Thymus (tissue), 11 donors: Measurements from ENCODE around the gene NID2. TPM values are rescaled to one million over a fixed set of nuclear protein-coding genes. Genes with fewer than 3 reads are reported as not detected.
A peak's percentile ranks its signal among the peaks of the same experiment; 100 is the strongest.

Experiments
- DNase-seq, 9 donors: peaks; one replicate each; pipeline ENCODE4 v3.0.0-alpha.2; 2013; ENCODE audit warnings: low spot score in 9 of 9, low read depth in 6 of 9, missing footprints in 1 of 9
- H3K27ac ChIP-seq, 2 donors: one replicate each; pipeline ENCODE4 v1.5.1; 2013; ENCODE audit warnings: control low read depth in 1 of 2, low read depth in 1 of 2, low read length in 1 of 2, mild to moderate bottlenecking in 1 of 2, moderate library complexity in 1 of 2
- H3K27me3 ChIP-seq, 2 donors: one replicate each; pipeline ENCODE4 v1.5.1; 2013; ENCODE audit warnings: low read length in 1 of 2; ENCODE audit not compliant: control insufficient read depth in 2 of 2, insufficient read depth in 1 of 2
- H3K36me3 ChIP-seq, 2 donors: one replicate each; pipeline ENCODE4 v1.5.1; 2013; ENCODE audit warnings: low read length in 1 of 2, mild to moderate bottlenecking in 1 of 2, moderate library complexity in 1 of 2; ENCODE audit not compliant: control insufficient read depth in 2 of 2, insufficient read depth in 2 of 2
- H3K4me1 ChIP-seq, 2 donors: one replicate each; pipeline ENCODE4 v1.5.1; 2013; ENCODE audit warnings: low read length in 2 of 2; ENCODE audit not compliant: control insufficient read depth in 2 of 2, insufficient read depth in 2 of 2
- H3K4me3 ChIP-seq, 2 donors: one replicate each; pipeline ENCODE4 v1.5.1; 2013; ENCODE audit warnings: low read length in 2 of 2, control low read depth in 1 of 2, mild to moderate bottlenecking in 1 of 2
- H3K9me3 ChIP-seq, 2 donors: one replicate each; pipeline ENCODE4 v1.5.1; 2013; ENCODE audit warnings: low read length in 1 of 2, mild to moderate bottlenecking in 1 of 2; ENCODE audit not compliant: control insufficient read depth in 2 of 2, insufficient read depth in 1 of 2
- WGBS: extraction: QIAGEN DNeasy Blood & Tissue Kit; methylation state at CpG from one replicate; pipeline ENCODE4 v1.1.7; 2013; 5-methylcytosine and 5-hydroxymethylcytosine counted together
- polyA plus RNA-seq: library from polyadenylated mRNA; stranded (reverse); fragments of 200-250 nt; gene quantifications from one replicate; pipeline ENCODE4 v1.2.3, GENCODE V29; 2013
- total RNA-seq: library from RNA; stranded (reverse); fragments of 120-200 nt; gene quantifications from one replicate; pipeline ENCODE4 v1.2.4, GENCODE V29; 2013
- donor health status: healthy.

Gene NID2
- total and polyA plus RNA-seq, 2 donors = 2.5 to 7.5 TPM

DNA sequence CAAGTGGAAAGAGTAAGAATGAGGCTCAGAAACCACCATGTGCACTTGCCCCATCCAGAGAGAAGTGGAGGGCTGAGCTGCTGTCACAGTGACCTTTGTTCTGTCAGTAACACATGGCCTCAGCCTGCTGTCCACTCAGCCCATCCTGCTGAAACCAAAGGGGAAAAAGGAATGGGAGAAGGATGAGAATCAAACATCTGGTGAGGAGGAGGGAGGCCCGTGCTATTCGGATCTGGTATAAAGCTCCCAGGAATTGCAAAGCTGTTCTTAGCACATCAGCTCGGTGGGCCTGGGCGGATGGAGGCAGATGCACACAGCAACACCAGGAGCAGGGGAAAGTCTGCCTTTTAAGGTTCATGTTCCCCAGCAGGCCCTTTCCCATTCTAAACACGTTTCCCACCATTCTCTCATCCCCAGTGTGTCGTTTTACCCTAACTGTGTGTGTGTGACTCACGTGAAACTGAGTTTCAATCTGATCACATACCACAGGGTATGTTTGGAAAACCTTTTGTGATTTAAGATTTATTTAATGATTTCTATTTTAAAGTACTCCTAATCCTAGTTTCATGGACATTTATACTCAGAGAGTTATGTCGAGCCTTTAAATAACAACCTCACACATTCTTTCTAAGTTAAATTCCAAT, 42.7 kb downstream of the NID2 start:
- WGBS = 96% methylated on average over 8 of the region's 8 CpGs
- no peak overlapping the region for H3K27ac ChIP-seq

DNA sequence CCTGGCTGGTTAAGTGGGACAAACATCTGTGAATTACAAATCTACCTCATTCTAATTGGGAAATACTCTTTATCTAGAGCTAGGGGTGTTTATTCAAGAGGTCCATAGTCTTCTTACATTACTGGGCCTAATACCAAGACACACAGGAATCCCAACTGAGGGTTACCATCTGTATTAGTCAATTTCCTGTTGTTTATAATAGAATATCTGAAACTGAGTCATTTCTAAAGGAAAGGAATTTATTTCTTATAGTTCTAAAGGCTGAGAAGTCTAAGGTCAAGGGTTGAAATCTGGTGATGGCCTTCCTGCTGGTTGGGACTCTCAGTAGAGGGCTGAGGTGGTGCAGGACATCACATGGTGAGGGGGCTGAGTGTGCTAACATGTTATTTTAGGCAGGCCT, 43.5 kb downstream of the NID2 start:
- no peaks in the 10 kb centered on the region for H3K36me3 ChIP-seq
- no peak for DNase-seq
- H3K9me3 ChIP-seq = no peaks in the 10 kb centered on the region
- no peaks in the 10 kb centered on the region for H3K27me3 ChIP-seq
- no peak overlapping the region for H3K4me3 ChIP-seq
- peaks cover 0 to 5% of the 10 kb centered on the region in 2 donors for H3K4me1 ChIP-seq
- H3K27ac ChIP-seq = no peak overlapping the region

More for the DNA sequence above, 42.7 kb downstream of the NID2 start:
- Histone ChIP-seq H3K9me3 (no peaks in the 10 kb centered on the region), H3K27me3 (no peaks in the 10 kb centered on the region), H3K4me1 (peaks cover 0 to 3% of the 10 kb centered on the region in 2 donors), H3K4me3 (no peak overlapping the region), H3K36me3 (no peaks in the 10 kb centered on the region)
- no peak for DNase-seq

- no peak for DNase-seq
- H3K27ac ChIP-seq = no peak overlapping the region
- 56% methylated on average over 1 of the region's 1 CpG for WGBS
Measured at GRCh38 chr14:52023518-52023917, 45.3 kb downstream of the NID2 start.

DNA sequence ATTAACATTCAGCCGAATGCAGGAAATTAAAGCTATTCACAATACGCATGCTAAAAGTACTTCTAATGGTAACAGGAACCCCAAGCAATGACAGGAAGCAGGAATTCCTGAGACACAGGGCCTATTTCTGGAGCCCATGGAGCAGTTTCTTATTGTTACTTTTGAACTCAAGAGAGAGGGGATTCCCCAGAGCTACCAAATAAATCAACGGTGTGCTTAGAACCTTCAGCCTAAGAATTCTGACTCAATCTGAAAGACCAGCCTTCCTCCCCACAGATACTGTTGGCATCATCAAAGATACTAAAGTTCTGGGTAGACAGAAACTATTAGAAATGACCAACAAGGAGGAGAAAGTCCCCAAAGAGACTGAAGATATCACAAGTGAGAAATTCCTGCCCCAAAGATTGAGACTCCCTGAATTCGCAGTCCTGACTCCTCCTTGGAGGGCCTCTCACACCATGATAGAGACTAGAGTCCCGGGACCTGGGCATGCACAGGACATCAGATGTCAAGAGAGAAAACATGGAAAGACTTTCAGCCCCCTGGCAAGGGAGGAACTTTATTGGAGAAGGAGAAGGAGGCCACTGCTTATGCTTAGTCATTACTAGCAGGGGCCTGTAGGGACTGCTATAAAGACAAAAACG, 46.8 kb downstream of the NID2 start:
- DNase-seq = no peak
- 81% methylated on average over 6 of the region's 6 CpGs for WGBS
- Histone ChIP-seq H3K9me3 (no peaks in the 10 kb centered on the region), H3K27me3 (no peaks in the 10 kb centered on the region), H3K27ac (no peak overlapping the region), H3K4me1 (peaks cover 12 to 20% of the 10 kb centered on the region in 2 donors), H3K36me3 (no peaks in the 10 kb centered on the region), H3K4me3 (no peak overlapping the region)

More at GRCh38 chr14:52023518-52023917, 45.3 kb downstream of the NID2 start:
- no peak overlapping the region for H3K4me3 ChIP-seq
- peaks cover 12 to 15% of the 10 kb centered on the region in 2 donors for H3K4me1 ChIP-seq
- no peaks in the 10 kb centered on the region for H3K9me3 ChIP-seq
- H3K27me3 ChIP-seq = no peaks in the 10 kb centered on the region
- H3K36me3 ChIP-seq = no peaks in the 10 kb centered on the region

- peak in 1 of 9 donors; percentile 18 for DNase-seq
- H3K27ac ChIP-seq = peak overlapping the region in 1 of 2 donors; percentile 43
- no peak overlapping the region for H3K4me3 ChIP-seq
- H3K4me1 ChIP-seq = peaks cover 12 to 20% of the 10 kb centered on the region in 2 donors
- H3K9me3 ChIP-seq = no peaks in the 10 kb centered on the region
- no peaks in the 10 kb centered on the region for H3K36me3 ChIP-seq
- WGBS = 39% methylated on average over 7 of the region's 7 CpGs
- H3K27me3 ChIP-seq = no peaks in the 10 kb centered on the region
Measured at GRCh38 chr14:52020866-52021717, 47.8 kb downstream of the NID2 start.

- DNase-seq = no peak
Measured at GRCh38 chr14:52020161-52020714, 48.6 kb downstream of the NID2 start.

GRCh38 chr14:52018970-52019369, 49.9 kb downstream of the NID2 start:
- Histone ChIP-seq H3K4me1 (peaks cover 18 to 37% of the 10 kb centered on the region in 2 donors), H3K27me3 (no peaks in the 10 kb centered on the region), H3K9me3 (no peaks in the 10 kb centered on the region), H3K4me3 (no peak overlapping the region), H3K27ac (peak overlapping the region in 1 of 2 donors; percentile 56), H3K36me3 (no peaks in the 10 kb centered on the region)
- WGBS = 99% methylated on average over 8 of the region's 8 CpGs
- DNase-seq = no peak

More at GRCh38 chr14:52020161-52020714, 48.6 kb downstream of the NID2 start:
- Histone ChIP-seq H3K27ac (peak overlapping the region in 1 of 2 donors; percentile 43), H3K9me3 (no peaks in the 10 kb centered on the region), H3K4me3 (no peak overlapping the region), H3K4me1 (peaks cover 12 to 25% of the 10 kb centered on the region in 2 donors), H3K27me3 (no peaks in the 10 kb centered on the region), H3K36me3 (no peaks in the 10 kb centered on the region)
- 59% methylated on average over 5 of the region's 5 CpGs for WGBS

DNA sequence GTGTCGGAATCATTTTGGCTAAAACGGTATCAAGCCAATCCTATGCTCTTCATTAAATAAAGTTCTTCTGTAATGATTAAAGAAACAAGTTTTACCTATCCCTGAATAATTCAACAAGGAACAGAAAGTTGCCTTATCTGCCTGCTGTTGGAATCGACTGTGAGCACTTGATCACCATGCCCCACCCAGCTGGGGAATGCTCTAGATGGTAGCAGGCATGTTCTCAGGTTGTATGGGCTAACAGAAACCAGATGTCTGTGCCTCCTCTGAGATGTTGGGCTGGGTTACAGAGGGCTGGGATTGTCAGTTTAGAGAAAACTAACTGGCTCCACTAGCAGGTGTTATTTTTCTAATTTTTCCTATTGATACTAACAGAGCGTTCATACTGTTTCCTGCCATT, 50.6 kb downstream of the NID2 start:
- H3K4me1 ChIP-seq = peaks cover 18 to 40% of the 10 kb centered on the region in 2 donors
- WGBS = 59% methylated on average over 4 of the region's 4 CpGs
- H3K27me3 ChIP-seq = no peaks in the 10 kb centered on the region
- no peak for DNase-seq
- H3K9me3 ChIP-seq = no peaks in the 10 kb centered on the region
- no peaks in the 10 kb centered on the region for H3K36me3 ChIP-seq
- no peak overlapping the region for H3K4me3 ChIP-seq
- peak overlapping the region in 1 of 2 donors; percentile 56 for H3K27ac ChIP-seq
